Brain microvascular endothelial cell (primary cell): ENCODE results near the gene MERTK.

ENCODE experiments used
- DNase-seq: peaks from one replicate; pipeline ENCODE4 v3.0.0-alpha.2; 2020
- H3K27ac ChIP-seq: fragments of 250-450 bp; sonication (Bioruptor Pico); 2 replicates; pipeline ENCODE4 v1.5.1; 2020; ENCODE audit warnings: mild to moderate bottlenecking, moderate library complexity
- H3K27me3 ChIP-seq: fragments of 250-450 bp; sonication (Bioruptor Pico); replicated peaks from 2 replicates; pipeline ENCODE4 v1.5.1; 2020; ENCODE audit warnings: mild to moderate bottlenecking
- H3K36me3 ChIP-seq: fragments of 250-450 bp; sonication (Bioruptor Pico); replicated peaks from 2 replicates; pipeline ENCODE4 v1.5.1; 2020; ENCODE audit warnings: mild to moderate bottlenecking
- H3K4me3 ChIP-seq: 2 replicates; pipeline ENCODE4 v1.5.1; 2011; ENCODE audit warnings: low read depth, mild to moderate bottlenecking, control low read depth, low read length, moderate library complexity
- in situ Hi-C: cut with HindIII; loops from 2 replicates; pipeline ENCODE4 v1.10.0; 2017; ENCODE audit warnings: low sequenced_read_pairs, low pct_ligation_motif_present
- TF ChIP-seq, protein P1 (sequence below): IDR thresholded peaks from 2 replicates; pipeline ENCODE4 v1.5.1; 2011; ENCODE audit warnings: low read depth, mild to moderate bottlenecking, moderate library complexity, low read length, control low read depth, inconsistent platforms; ENCODE audit errors: missing control alignments

The MERTK gene

DNA sequence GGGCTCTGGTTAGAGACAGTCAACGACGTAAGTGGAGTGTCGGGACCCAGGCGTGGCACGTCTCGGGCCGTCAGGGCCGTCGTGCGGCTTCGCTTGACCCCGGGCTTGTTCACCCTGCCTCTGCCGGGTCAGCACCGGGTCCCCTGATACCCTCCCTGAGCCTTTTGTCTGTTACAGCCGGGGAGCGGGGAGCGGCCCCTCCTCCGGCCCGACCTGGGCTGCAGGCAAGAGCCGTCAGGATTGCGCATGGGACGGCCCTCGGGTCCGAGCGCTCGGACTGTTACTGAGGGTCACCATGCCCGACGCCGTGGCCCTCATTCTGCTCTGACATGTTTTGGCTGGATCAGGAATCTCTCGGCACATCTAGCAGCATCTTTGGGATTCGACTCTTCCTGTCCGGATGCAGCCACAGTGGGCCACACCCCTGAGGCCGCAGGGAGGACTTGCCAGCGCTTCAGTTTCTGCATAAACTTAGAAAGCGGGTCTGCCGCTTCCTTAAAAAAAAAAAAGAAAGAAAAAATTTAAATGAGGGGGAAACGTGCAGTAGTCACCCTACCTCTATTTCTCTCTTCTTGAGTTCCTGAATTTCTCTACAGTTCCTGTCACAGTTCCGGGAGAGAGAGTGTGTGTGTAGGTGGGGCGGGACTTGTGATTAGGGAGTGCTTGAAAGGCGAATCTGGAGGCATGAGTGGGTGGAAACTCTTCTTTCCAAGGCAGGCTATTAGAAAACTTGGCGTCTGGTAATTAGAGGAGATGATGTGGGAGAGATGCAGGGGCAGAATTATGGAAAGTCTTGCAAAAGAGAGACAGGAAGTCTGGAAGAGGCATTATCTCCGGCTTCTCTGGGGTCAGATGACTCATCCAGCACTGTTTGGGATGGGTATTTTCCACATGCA, 157.6 kb downstream of the MERTK start:
- TF ChIP-seq, protein P1, sequence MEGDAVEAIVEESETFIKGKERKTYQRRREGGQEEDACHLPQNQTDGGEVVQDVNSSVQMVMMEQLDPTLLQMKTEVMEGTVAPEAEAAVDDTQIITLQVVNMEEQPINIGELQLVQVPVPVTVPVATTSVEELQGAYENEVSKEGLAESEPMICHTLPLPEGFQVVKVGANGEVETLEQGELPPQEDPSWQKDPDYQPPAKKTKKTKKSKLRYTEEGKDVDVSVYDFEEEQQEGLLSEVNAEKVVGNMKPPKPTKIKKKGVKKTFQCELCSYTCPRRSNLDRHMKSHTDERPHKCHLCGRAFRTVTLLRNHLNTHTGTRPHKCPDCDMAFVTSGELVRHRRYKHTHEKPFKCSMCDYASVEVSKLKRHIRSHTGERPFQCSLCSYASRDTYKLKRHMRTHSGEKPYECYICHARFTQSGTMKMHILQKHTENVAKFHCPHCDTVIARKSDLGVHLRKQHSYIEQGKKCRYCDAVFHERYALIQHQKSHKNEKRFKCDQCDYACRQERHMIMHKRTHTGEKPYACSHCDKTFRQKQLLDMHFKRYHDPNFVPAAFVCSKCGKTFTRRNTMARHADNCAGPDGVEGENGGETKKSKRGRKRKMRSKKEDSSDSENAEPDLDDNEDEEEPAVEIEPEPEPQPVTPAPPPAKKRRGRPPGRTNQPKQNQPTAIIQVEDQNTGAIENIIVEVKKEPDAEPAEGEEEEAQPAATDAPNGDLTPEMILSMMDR: no peak
- Histone ChIP-seq H3K4me3 (peak overlapping the region; percentile 85), H3K27ac (peak overlapping the region; percentile 72), H3K36me3 (peaks cover 5% of the 10 kb centered on the region), H3K27me3 (no peaks in the 10 kb centered on the region)
- DNase-seq: peak; percentile 87
- in situ Hi-C loops: no loop called here

- Histone ChIP-seq H3K27ac (peak overlapping the region; percentile 72), H3K36me3 (peaks cover 5% of the 10 kb centered on the region), H3K4me3 (peak overlapping the region; percentile 85), H3K27me3 (no peaks in the 10 kb centered on the region)
- TF ChIP-seq, protein P1: no peak
- DNase-seq: no peak
- in situ Hi-C loops: no loop called here
Measured at GRCh38 chr2:112056626-112056987, 158.2 kb downstream of the MERTK start.

DNA sequence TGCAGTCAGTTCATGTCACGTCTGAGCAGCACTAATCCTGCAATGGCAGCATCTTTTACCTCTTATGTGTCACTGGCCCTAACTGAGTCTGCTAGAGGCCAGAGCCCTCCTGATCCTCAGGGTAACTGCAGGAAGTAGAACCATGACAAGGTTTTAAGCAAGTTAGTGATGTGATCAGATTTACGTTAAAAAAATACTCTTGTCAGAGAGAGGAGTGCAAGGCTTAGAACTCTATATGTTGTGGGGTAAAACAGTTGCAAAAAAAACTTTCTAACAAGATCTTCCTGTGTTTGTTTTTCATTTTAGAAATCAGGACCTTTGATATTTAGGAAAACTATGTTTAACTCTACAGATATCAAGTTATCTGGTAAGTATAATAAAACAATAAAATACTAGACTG, 161.3 kb downstream of the MERTK start:
- DNase-seq: no peak
- TF ChIP-seq, protein P1: no peak
- Histone ChIP-seq H3K36me3 (peaks cover 32% of the 10 kb centered on the region), H3K4me3 (no peak overlapping the region), H3K27me3 (no peaks in the 10 kb centered on the region), H3K27ac (no peak overlapping the region)
- in situ Hi-C loops: no loop called here

- Histone ChIP-seq H3K27ac (no peak overlapping the region), H3K4me3 (no peak overlapping the region), H3K27me3 (no peaks in the 10 kb centered on the region), H3K36me3 (peaks cover 37% of the 10 kb centered on the region)
- no peak for DNase-seq
- in situ Hi-C loops: no loop called here
- TF ChIP-seq, protein P1: no peak
Measured at GRCh38 chr2:112061299-112061698, 162.9 kb downstream of the MERTK start.

- Histone ChIP-seq H3K27ac (no peak overlapping the region), H3K36me3 (peaks cover 39% of the 10 kb centered on the region), H3K4me3 (no peak overlapping the region), H3K27me3 (no peaks in the 10 kb centered on the region)
- in situ Hi-C loops: no loop called here
- TF ChIP-seq, protein P1: no peak
- DNase-seq: no peak
Measured at GRCh38 chr2:112061840-112062239, 163.4 kb downstream of the MERTK start.
